ENCODE data around the gene TFF3. TPM values are rescaled to one million over a fixed set of nuclear protein-coding genes. Genes with fewer than 3 reads are reported as not detected.

TFF3 gene
- total RNA-seq, 1 donor from 2014 or later: not detected

- Histone ChIP-seq H3K4me1 (peaks cover 15% of the 10 kb centered on the region), H3K79me2 (ENCODE audit: low read depth) (no peaks in the 10 kb centered on the region), H3K4me2 (no peak overlapping the region), H3K4me3 (no peak overlapping the region), H3F3A (ENCODE audit: low read depth) (peaks cover 10% of the 10 kb centered on the region), H3K36me3 (no peaks in the 10 kb centered on the region), H2AFZ (replicated peaks) (peak overlapping the region; percentile 93), H3K27ac (no peak overlapping the region), H3K9ac (no peak overlapping the region), H3K27me3 (no peaks in the 10 kb centered on the region), H3K9me3 (ENCODE audit: low read depth) (no peaks in the 10 kb centered on the region), H4K20me1 (ENCODE audit: low read depth) (no peaks in the 10 kb centered on the region)
- TF ChIP-seq EZH2 (IDR thresholded peaks at IDR 0.05) (no peak), CTCF (IDR thresholded peaks at IDR 0.05) (no peak), EZH2phosphoT487 (IDR thresholded peaks at IDR 0.05) (no peak)
- Mint-ChIP-seq H3K36me3 (no peaks in the 10 kb centered on the region), H3K27ac (peak overlapping the region; percentile 79), H3K9me3 (no peaks in the 10 kb centered on the region), H3K4me1 (peaks cover 43% of the 10 kb centered on the region), H3K4me3 (no peak overlapping the region), H3K27me3 (ENCODE audit: insufficient read depth, low read depth) (peaks cover 7% of the 10 kb centered on the region)
- DNase-seq (ENCODE audit: low spot score): no peak
Observed at GRCh38 chr21:42338729-42339715, 23.8 kb upstream of the TFF3 start.

- no peak overlapping the region for H3K27ac ChIP-seq
- no peak for TF ChIP-seq EZH2 (IDR thresholded peaks at IDR 0.05)
- TF ChIP-seq CTCF (IDR thresholded peaks at IDR 0.05): peak; percentile 77
- H3K36me3 ChIP-seq: no peaks in the 10 kb centered on the region
- no peak overlapping the region for H3K4me3 ChIP-seq
- Mint-ChIP-seq H3K27me3 (ENCODE audit: insufficient read depth, low read depth) (peaks cover 9% of the 10 kb centered on the region), H3K9me3 (no peaks in the 10 kb centered on the region), H3K36me3 (no peaks in the 10 kb centered on the region), H3K4me3 (peak overlapping the region; percentile 64), H3K4me1 (peaks cover 43% of the 10 kb centered on the region), H3K27ac (peak overlapping the region; percentile 79)
- H3K9ac ChIP-seq: no peak overlapping the region
- H4K20me1 ChIP-seq (ENCODE audit: low read depth): no peaks in the 10 kb centered on the region
- peak; percentile 87 for DNase-seq (ENCODE audit: low spot score)
- H3F3A ChIP-seq (ENCODE audit: low read depth): peaks cover 10% of the 10 kb centered on the region
- H3K4me1 ChIP-seq: peaks cover 15% of the 10 kb centered on the region
- H3K4me2 ChIP-seq: no peak overlapping the region
- H3K79me2 ChIP-seq (ENCODE audit: low read depth): no peaks in the 10 kb centered on the region
- H2AFZ ChIP-seq (replicated peaks): peak overlapping the region; percentile 93
- H3K27me3 ChIP-seq: no peaks in the 10 kb centered on the region
- H3K9me3 ChIP-seq (ENCODE audit: low read depth): no peaks in the 10 kb centered on the region
Observed at GRCh38 chr21:42337830-42338728, 22.9 kb upstream of the TFF3 start.

GRCh38 chr21:42337276-42337675 lies 22.1 kb upstream of the TFF3 start:
- Histone ChIP-seq H3K79me2 (ENCODE audit: low read depth) (no peaks in the 10 kb centered on the region), H4K20me1 (ENCODE audit: low read depth) (no peaks in the 10 kb centered on the region), H3K4me2 (no peak overlapping the region), H3K36me3 (no peaks in the 10 kb centered on the region), H3F3A (ENCODE audit: low read depth) (peaks cover 10% of the 10 kb centered on the region), H3K4me3 (no peak overlapping the region), H3K27ac (no peak overlapping the region), H3K9ac (no peak overlapping the region), H3K4me1 (peaks cover 15% of the 10 kb centered on the region), H3K27me3 (no peaks in the 10 kb centered on the region), H2AFZ (replicated peaks) (no peak overlapping the region), H3K9me3 (ENCODE audit: low read depth) (no peaks in the 10 kb centered on the region)
- Mint-ChIP-seq H3K27ac (no peak overlapping the region), H3K4me3 (no peak overlapping the region), H3K27me3 (ENCODE audit: insufficient read depth, low read depth) (peaks cover 9% of the 10 kb centered on the region), H3K9me3 (no peaks in the 10 kb centered on the region), H3K4me1 (peaks cover 43% of the 10 kb centered on the region), H3K36me3 (no peaks in the 10 kb centered on the region)
- TF ChIP-seq EZH2 (IDR thresholded peaks at IDR 0.05): no peak
- TF ChIP-seq EZH2phosphoT487 (IDR thresholded peaks at IDR 0.05): no peak
- no peak for TF ChIP-seq CTCF (IDR thresholded peaks at IDR 0.05)
- DNase-seq (ENCODE audit: low spot score): no peak
